GM12801 (cell line): Measurements from ENCODE around the gene TSPAN12.

Experiments
- TF ChIP-seq, protein P1 (sequence below): IDR thresholded peaks from one replicate; pipeline ENCODE4 v1.5.1; 2011; ENCODE audit warnings: control low read depth; ENCODE audit not compliant: insufficient read length; ENCODE audit errors: extremely low read depth

Gene TSPAN12

DNA sequence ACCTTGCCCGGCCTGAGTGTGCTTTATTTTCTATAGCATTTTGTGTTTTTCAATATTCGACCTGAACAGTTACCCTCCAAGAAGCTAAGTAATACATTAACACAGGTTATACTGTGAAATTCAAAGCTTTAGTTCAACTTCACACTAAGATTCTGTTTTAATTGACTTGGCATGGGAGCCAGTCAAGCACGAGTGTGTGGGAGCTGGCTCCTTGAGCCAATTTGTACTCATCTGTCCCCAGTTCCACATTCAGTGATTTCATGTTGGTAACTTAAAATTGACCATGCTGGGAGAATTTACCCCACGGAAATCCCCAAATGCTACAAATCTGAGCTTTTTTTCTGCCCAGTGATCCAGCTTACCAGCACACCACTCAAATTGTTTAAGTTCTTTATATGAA, 20.3 kb downstream of the TSPAN12 start:
- TF ChIP-seq, protein P1, sequence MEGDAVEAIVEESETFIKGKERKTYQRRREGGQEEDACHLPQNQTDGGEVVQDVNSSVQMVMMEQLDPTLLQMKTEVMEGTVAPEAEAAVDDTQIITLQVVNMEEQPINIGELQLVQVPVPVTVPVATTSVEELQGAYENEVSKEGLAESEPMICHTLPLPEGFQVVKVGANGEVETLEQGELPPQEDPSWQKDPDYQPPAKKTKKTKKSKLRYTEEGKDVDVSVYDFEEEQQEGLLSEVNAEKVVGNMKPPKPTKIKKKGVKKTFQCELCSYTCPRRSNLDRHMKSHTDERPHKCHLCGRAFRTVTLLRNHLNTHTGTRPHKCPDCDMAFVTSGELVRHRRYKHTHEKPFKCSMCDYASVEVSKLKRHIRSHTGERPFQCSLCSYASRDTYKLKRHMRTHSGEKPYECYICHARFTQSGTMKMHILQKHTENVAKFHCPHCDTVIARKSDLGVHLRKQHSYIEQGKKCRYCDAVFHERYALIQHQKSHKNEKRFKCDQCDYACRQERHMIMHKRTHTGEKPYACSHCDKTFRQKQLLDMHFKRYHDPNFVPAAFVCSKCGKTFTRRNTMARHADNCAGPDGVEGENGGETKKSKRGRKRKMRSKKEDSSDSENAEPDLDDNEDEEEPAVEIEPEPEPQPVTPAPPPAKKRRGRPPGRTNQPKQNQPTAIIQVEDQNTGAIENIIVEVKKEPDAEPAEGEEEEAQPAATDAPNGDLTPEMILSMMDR, result no peak

DNA sequence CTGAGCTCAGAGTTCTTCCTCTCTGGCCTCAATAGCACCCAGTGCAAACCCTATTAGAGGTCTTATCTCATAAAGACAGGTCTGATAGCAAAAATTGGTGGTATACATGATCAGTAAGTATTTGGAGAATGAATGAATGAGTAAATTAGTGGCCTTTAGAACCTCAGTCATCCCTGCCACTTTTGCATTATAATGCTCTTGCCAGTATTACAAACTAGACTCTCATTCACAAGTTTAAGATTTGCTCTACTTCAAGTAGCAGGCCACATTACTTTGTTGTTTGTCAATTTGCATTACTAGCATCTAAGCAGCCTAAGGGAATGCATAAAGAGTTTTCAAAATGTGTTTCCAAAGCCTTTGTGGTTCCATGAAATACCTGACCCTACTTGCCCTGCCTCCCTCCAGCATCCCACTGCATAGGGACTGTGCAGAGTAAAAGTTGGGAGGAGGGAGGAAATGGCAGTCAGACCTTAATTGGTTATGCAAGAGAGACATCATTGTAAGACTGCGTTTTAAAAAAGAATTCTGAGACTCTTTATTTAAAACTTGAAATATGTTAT, 21.3 kb downstream of the TSPAN12 start:
- TF ChIP-seq, protein P1, result no peak

DNA sequence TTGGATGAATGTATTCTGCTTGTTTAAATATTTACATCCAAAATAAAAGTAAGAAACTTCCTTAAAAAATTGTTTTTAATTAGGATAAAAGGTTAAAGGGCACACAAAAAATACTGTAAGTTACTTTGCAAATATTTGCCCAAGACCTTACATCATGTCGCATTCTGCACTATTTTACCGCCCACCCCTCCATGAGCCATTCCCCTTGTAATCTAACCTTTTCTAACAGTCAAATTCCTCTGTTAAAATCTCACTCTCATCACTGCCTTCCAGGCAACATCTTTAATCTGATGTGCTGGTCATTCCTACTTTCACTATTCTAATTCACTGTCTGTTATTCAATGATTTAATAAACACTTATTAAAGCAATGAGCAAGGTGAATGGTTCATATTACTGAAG, 23.2 kb downstream of the TSPAN12 start:
- TF ChIP-seq, protein P1, result no peak

DNA sequence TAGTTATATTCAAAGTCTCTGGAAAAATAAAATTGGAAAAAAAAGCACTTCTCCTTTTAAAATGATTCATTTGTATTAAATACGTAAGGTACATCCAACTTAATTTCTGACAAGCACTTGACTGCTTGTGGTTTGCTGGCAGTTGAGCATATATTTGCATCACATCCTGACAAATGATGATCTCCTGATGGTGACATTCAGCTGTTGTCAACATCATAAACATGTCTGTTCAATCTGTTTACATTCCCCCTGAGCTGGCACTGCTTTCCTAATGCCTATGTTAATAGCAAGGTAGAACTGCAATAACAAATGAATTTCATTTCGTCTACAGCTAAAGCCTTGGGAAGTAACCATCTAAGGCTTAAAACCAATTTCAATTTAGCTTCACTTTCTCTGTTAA, 24.4 kb downstream of the TSPAN12 start:
- TF ChIP-seq, protein P1, result no peak

DNA sequence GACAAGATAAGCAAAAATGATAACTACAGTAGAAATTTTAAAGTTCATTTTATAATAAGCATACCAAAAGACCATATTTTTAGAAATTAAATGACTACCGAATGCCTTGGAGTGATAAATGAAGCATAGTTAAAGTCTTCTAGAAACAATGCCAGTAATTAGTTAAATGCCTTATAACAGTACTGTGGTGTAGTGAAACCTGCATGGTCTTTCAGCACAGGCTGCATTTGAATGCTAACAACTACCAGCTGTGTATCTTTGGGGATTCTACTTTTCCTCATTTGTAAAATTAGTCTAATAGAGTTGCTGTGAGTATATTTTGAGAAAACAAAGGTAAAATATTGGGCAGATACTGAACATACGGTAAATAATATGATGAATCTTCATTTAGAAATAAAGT, 25.1 kb downstream of the TSPAN12 start:
- TF ChIP-seq, protein P1, result no peak

DNA sequence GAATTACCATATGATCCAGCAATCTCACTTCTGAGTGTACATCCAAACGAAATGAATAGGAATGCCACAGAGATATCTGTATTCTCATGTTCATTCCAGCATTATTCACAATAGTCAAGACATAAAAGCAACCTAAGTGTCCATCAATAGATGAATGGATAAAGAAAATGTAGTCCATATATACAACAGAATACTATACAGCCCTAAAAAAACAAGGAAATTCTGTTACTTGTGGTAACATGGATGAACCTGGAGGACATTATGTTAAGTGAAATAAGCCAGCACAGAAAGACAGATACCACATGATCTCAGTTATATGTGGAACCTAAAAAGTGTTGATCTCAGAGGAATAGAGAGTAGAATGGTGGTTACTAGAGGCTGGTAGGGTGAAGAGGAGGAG, 26.7 kb downstream of the TSPAN12 start:
- TF ChIP-seq, protein P1, result no peak

DNA sequence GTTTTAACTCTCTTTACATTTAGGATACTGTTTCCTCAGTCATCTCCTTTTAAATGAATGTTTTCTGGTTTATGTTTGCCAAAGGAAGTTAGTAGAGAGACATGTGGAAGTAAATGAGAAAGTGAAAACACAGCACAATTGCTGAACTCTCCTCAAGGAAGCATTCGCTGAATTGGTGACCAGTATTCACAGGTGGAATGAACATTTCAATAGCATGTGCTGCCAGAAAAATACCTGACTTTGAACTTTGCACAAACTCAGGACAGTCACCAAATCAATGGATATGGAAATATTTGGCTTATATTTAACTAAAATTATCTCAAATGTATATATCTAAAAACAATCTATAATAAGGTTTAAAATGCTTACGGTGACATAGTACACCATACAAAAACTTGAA, 28.5 kb downstream of the TSPAN12 start:
- TF ChIP-seq, protein P1, result no peak

DNA sequence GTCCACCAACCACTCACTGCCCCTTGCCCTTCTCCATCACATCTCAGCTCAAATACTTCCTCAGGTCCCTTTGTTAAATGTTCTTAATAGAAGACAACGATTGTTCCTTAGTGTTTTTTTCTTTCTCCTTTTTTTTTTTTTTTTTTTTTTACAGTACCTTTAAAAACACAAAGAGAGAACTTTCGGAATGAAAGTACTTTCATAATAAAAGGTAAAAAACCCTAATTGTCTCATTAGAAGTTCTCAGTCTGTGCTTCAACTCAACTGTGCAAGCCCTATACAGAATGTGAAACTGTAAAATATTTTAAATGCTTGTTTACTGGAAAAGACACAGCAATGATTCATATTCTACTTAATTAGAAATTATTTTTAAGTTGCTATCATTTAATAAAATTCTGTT, 29.4 kb downstream of the TSPAN12 start:
- TF ChIP-seq, protein P1, result no peak
